Measurements from ENCODE around the gene NUDT14.

- TF ChIP-seq, protein P1, sequence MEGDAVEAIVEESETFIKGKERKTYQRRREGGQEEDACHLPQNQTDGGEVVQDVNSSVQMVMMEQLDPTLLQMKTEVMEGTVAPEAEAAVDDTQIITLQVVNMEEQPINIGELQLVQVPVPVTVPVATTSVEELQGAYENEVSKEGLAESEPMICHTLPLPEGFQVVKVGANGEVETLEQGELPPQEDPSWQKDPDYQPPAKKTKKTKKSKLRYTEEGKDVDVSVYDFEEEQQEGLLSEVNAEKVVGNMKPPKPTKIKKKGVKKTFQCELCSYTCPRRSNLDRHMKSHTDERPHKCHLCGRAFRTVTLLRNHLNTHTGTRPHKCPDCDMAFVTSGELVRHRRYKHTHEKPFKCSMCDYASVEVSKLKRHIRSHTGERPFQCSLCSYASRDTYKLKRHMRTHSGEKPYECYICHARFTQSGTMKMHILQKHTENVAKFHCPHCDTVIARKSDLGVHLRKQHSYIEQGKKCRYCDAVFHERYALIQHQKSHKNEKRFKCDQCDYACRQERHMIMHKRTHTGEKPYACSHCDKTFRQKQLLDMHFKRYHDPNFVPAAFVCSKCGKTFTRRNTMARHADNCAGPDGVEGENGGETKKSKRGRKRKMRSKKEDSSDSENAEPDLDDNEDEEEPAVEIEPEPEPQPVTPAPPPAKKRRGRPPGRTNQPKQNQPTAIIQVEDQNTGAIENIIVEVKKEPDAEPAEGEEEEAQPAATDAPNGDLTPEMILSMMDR (IDR thresholded peaks at IDR 0.05; ENCODE audit: borderline replicate concordance, extremely low read depth, low read length, poor library complexity, severe bottlenecking), result no peak
- no peak for TF ChIP-seq EZH2 (IDR thresholded peaks at IDR 0.05; ENCODE audit: borderline replicate concordance, low read depth, low read length, severe bottlenecking)
These were observed 42.8 kb upstream of the NUDT14 start for GRCh38 chr14:105223770-105224544.
